GM18907 (cell line): ENCODE results near the gene TREH.

ENCODE experiments used
- ATAC-seq: cut with Tn5 transposase; IDR thresholded peaks from one replicate; pipeline ENCODE4 v1.9.1; 2021; ENCODE audit warnings: mild to moderate bottlenecking, moderate library complexity; ENCODE audit not compliant: unreplicated experiment

The TREH gene

DNA sequence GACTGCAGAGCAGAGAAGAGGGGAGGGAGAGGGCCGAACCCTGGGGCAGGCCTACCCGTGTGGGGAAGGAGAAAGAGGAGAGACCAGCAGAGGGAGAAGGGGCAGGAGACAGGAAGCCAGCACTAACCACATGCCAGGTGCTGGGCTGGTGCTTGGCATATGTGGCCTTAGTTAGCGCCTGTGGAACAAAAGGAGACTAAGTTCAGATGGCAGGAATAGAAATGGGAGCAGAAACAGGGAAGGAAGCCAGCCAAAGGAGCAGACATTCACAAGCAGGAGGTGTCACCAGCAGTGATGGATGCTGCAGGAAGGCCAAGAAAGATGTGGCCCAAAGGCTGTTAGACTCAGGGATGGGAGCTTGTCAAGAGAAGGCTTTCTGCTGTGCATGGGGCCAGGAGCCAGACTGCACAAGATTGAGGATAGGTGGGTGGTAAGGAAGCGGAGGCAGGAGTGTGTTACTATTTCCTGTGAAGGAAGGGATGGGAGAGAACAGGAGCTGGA, 26.7 kb downstream of the TREH start:
- no peak for ATAC-seq

DNA sequence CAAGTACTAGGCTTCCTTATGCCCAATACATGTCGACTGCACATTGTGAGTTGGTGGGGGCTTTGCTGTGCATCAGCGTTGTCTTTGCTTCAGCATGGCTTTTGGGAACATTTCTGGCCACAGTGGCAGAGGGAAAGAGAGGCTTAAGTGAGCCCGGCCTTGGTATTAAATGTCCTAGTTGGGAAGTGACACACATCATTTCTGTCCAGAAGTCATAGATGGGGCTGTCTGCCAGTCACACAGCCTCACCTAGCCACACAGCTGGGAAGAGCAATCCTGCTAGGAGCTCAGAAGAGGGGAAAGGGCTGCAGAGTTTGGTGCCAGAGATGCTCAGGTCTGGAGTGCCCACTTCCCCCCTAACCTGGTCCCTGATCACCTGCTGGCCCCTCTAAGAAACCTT, 27.6 kb downstream of the TREH start:
- ATAC-seq, result no peak

DNA sequence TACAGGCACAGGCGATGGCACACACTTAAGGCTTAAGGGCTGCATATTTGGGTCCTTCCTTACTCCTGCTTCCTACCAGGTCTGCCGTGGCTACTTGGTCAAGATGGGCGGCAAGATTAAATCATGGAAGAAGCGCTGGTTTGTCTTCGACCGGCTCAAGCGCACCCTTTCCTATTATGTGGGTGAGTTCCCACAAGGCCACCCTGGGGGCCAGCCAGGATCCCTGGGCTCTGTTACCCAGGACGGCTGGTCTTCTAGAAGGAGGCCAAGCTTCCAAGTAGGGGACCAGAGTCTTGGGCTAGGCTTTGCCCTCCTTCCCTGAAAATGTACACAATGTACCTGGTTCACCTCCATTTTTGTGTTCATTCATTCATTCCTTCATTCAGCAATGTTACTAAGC, 29.1 kb downstream of the TREH start:
- ATAC-seq, result no peak

DNA sequence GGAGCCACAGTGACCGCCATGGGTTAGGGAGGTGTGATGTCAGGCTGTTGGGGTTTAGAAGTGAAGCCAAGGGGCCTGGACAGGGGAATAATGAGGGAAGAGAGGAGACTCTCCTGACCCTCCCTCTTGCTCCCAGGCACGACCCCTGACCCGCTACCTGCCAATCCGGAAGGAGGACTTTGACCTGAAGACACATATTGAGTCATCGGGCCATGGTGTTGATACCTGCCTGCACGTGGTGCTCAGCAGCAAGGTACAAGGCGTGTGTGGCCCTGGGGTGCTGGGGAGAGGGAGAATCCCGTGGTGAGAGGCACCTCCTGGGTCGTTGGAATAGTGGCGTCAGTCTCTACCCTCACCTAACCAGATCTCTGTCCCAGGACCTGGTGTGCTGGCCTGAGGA, 29.5 kb downstream of the TREH start:
- no peak for ATAC-seq

DNA sequence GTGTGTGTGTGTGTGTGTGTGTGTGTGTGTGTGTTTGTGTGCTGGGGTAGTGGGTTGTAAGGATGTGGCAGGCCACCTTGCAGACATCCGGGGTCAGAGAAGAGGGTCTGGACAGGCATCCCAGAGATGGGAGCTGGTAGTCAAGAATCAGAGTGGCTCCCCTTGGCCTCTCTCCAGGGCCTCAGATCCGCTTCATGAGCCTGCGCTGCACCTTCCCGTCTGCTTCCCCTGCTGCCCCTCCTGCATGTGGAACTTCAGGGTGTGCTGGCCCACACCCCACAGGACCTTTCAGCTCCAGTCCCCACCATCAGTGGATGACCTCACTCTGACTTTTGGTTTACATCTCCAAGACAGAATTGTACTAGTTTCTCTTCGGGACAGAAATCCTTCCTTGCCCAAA, 31.2 kb downstream of the TREH start:
- ATAC-seq, result no peak

DNA sequence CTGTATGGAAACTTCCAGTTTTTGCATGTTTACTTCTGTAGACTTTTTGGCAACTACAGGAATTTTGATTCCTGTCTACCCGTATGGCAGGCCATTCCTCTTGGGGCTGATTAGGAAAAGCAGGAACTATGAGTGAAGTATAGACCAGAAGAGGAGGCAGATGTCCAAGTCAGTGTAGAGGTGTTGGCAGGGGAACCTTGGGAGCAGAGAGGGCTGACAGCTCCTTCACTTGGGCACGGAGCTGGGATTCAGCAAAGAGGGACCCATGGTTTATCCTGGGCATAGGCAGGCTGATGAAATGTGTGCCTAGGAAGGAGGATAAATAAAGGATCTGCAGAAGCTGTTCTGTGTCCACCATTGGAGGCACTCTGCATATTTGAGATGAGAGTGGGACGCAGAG, 33.1 kb downstream of the TREH start:
- no peak for ATAC-seq

DNA sequence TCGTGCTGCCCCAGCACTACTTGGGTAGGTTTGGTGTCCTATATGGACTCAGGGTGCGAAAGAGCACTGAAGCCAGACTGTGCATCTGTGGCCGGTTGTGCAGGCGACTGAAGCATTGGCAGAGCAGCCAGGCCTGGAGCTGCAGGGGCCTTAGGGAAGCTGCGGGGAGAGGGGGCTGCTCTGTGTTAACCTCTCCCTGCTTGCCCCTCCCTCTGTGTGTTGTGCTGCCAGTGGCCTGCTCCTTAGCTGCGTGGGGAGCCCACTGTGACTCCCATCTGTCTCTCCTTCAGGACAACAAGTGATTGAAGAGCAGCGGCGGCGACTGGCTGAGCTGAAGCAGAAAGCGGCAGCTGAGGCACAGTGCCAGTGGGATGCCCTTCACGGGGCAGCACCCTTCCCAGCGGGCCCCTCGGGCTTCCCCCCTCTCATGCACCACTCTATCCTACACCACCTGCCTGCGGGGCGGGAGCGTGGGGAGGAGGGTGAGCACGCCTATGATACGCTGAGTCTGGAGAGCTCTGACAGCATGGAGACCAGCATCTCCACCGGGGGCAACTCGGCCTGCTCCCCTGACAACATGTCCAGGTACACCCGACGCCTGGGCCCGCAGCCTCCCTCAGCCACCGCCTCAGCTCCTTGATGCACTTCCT, 34.3 kb downstream of the TREH start:
- no peak for ATAC-seq

DNA sequence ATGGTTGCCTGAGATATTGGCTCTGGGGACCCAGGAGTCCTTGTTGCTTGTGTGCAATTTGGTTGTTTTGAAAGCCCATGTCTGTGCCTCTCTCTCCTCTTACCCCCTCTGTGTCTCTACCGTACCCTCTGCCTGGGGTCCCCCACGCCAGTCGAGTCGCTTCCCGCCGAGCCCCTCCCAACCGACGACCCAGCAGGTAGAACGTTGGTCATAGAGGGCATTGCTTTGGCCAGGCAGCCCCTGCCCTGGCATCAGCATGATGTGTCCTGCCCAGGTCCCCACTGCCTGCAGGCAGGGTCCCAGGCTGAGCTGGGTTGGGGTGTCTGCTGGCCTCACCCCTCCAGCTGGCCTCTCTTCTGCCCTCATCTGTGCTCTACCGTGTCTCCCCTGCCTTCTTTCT, 35.0 kb downstream of the TREH start:
- ATAC-seq, result no peak

DNA sequence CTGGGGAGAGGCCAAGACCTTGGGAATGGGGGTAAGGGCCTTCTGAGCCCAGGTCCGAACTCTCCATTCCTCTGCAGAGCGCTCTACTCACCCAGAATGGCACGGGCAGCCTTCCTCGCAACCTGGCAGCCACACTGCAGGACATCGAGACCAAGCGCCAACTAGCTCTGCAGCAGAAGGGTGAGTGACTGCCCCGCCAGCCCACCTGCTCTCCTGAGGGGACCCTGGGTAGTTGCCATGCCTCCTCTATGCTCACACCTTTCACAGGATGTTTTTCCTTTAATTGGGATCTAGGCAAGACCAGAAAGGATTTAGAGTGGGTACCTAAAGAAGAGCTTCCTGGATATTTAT, 35.5 kb downstream of the TREH start:
- no peak for ATAC-seq

DNA sequence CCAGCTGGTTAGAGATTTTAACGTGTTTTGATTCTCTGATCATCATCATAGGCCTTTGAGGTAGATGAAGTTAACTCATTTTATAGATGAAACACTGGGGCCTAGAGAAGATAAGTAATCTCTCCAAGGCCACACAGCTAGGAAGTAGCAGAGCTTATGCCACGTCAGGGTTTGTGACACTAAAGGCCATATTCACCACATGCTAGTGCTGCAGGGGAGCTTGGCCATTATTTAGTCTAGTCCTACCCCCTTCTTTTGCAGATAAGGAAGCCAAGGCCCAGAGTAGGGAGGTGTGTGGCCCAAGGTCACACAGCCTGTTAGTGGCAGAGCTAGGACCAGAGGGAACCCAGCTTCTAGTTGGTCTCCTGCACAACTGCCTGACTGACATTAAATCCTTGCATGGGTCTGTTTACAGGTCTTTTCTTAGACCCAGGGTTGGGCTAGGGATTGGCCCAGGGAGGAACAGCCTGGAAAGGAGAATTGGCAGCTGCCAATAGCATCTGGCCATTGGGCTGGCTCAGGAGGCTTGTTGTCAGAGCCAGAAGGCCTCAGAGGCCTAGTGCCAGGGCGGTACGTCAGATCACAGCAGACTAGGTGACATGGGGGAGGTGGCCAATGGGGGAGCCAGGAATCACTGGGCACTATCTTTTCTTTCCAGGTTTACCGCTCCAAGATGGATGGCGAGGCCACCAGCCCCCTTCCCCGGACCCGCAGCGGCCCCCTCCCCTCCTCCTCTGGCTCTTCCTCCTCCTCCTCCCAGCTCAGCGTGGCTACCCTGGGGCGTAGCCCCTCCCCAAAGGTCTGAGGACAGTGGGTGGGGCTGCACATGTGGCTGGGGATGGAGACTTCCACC, 36.1 kb downstream of the TREH start:
- ATAC-seq, result no peak

DNA sequence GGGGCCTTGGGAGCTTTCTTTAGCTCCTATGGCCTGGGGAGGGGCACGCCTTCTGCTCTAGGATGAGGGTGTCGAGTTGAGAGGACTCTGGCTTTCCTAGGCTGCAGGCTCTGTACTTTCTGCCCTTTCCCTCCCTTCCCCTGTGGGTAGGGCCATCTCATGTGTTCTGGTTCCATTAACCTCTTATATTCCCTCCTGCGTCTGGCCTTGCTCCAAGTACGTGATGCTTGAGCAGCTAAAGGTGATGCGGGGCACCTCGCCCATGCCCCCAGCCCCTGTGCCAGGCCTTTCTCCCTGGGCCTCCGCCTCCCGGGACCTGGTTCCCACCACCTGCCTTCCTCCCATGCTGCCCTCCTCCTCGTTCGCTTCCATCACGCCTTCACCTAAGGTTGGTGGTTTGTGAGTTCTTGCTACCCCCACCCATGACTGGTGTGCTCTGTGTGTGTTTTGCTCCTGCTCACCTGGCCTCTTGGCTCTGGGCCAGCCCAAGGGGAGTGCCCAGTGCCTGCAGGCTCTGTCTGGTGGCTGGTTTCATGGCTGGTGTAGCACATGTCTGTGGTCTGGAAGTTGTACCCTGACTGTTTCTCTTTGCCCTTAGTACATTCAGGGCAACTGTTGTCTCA, 37.9 kb downstream of the TREH start:
- ATAC-seq, result no peak

DNA sequence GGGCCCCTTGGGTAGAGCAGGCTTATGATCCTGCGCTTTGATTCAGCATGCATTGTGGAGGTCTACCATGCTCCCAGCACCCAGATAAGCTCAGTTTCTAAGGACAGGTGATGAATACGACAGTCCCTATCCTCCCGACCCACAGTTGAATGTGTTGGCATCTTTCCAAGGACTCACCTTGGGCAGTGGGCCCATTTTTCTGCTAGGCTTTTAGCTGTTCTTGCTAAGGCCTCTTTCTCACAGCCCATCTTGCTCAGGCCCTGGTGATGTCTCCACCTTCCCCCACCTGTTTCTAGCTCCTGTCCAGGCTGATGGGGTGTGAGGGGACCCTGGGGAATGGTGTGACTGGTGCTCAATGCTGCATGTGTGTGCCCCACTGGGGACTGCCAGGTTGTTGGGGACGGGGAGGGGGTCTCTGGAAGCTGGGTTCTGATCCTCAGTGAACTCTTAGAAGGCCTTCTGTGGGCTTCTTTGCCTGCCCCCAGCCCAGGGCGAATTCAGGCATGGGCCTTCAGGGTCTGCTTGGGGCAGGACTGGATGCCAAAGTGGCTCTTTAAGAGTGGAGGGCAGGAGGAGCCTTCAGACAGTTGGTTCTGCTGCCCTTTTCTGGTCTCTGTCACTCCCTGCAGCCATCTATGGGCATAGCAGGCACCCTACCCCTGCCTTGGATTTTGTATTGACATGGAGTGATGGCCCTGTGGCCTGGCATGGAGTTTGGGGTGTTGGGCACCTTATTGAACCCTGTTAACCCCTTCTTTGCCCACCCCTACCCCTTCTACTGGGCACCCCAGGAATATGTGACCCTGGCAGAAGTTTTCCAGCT, 38.9 kb downstream of the TREH start:
- ATAC-seq, result no peak

DNA sequence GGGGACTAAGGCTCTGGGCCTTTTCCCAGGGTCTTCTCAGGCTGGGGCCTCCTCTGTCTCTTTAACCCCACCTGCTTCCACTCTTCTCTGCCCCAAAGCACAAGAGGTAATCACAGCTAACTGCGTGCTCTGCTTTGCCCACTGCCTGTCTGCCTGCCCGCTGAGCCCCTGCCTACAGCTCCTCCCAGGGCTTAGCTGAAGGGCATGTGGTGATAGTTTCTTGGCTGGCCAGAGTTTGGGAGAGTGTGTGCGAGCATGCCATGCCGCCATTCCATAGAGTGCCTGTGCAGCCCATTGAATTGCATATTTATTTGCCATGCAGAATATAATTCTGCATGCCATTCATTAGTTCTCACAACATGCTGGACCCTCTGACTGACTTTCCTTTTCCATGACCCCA, 39.6 kb downstream of the TREH start:
- ATAC-seq, result no peak

DNA sequence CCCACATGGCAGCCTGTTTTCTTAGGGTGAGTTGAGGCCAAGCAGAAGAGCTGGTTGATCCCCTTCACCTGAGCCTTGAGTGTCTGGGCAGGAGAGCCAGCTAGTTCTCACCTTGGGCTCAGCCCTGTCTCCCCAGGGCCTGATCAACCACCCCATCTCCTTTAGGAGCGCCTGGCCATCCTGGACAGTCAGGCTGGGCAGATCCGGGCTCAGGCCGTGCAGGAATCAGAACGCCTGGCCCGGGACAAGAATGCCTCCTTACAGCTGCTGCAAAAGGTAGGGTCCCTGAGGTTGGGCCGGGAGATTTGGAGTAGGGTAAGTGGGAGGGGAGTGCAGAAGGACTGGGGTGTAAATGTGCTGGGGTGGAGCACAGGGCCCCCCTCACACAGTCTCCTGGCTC, 40.7 kb downstream of the TREH start:
- ATAC-seq, result no peak

DNA sequence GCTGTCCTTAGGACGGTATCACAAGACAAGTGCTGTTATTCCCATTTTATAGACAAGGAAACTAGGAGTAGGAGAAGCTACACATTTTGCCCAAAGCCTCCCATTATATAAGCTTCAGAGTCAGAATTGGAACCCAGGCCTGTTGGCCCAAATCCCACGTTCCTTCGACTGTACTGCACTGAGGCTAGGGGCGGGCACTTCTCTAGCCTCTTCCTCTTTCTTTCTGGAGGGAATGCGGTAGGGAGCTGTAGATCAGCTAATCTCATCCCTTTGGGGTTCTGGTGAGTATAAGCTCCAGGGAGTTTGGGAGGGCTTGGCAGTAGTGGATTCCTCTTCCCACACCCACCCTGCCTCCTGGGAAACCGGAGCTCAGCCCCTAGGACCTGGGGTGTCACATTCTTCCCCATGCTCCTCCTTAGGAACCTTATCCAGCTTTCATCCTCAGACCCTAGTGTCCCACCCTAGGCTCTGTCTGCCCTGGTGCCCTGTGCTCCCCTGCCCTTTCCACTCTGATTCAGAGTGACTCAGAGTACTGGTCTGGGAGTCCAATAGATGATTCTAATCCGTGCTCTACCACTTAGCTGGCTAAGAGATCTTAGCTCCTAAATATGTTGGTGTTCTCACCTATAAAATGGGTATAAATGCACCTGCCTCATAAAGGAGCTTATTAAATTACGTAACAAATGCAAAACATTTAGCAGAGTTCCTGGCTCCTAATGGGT, 42.7 kb downstream of the TREH start:
- ATAC-seq, result no peak

DNA sequence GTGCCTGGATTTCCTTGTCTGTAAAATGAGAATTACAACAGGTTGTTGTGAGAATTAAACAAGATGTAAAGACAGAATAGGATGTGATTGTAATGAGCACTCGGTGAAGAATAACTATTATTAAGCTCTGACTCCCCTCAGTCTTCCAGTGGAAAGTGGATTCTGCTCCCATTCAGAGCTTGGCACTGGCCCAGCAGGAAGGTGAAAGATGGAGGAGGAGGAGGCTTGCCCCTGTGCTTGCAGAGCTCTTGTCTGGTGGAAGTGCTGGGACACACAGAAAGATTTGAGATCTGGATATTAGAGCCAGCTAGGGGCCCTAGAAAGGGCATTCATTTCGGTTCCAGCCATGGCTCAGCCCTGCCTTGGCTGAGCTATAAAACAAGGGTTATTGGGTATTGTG, 43.8 kb downstream of the TREH start:
- no peak for ATAC-seq

DNA sequence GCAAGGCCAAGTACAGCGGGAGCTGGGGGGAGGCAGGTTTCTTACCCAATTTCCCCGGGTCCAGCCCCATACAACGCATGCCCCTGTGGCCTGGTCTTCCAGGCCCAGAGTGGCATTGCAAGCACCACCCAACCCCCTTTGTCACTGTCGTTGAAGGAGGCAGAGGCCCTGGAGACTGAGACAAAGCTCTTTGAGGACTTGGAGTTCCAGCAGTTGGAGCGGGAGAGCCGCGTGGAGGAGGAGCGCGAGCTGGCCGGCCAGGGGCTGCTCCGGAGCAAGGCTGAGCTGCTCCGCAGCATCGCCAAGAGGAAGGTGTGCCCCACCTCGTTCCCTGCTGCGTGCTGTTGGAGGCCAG, 44.2 kb downstream of the TREH start:
- no peak for ATAC-seq

DNA sequence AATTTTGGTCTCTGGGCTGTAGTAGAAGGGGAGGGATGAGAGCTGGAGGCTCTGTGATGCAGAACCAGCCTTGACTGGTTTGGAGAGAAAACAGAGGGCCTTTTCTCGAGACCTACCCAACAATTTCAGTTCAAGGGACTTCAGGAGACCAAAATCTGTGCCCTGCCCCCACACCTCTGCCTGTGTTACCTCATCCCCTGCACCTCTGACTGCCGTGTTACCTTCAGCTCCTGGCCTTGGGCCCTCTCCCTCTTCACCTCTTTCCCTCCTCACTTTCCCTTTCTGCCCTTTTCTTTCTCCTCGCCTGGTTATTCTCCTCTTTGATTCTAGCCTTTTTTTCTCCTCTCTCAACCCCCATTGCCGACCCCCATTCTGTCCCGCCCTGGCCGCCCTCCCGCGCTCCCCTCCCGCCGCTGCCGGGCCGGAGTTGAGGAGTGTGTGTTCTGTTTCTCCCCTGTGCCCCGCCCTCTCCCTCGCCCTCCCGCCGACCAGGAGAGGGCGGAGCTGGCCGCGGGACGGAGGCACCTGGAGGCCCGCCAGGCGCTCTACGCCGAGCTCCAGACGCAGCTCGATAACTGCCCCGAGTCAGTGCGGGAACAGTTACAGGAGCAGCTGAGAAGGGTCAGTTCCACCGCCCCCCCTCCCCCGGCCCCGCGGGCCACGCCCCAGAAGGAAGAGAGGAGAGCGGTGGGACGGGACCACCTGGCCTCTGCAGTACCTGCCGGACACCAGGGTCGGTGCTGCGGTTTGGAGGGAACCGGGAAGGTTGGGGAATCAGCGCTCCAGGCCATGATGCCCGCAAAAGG, 44.8 kb downstream of the TREH start:
- no peak for ATAC-seq

DNA sequence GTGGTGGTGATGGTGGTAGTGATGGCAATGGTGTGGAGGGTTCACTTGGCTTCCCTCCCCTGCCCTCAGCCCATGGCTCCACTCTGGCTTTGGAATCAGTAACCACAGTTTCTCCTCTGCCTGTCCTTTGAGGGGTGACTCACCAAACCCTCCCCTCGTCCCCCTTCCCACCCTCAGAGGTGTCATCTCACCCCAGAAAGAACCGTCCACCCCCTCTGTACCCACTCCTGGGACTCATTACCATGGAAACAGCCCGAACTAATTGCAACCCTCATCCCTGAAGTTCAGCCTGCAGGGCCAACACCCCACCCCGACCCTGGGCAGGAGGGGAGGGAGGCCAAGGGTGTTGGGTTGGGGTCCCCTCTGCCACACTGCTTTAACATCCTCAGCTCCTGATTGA, 45.5 kb downstream of the TREH start:
- ATAC-seq, result no peak

DNA sequence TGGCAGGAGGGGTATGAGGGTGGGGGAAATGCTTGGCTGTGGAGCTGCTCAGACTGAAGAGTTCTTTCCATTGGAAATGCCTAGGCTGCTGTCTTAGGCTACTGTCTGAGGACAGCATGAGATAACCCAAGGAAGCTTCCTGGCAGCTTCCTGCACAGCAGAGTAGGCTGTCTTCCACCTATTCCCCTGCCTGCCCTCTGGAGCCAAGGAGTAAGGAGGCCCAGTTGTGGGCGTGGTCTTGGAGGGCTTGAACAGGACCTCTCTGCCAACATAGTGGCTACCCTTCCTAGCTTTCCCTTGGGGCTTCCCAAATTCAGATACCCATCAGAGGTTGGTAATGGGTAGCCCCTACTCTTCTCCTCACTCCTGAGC, 46.1 kb downstream of the TREH start:
- ATAC-seq, result no peak
